Adrenal gland (tissue), 12 donors: ENCODE measurements around the gene WNT5A. TPM values are rescaled to one million over a fixed set of nuclear protein-coding genes. Genes with fewer than 3 reads are reported as not detected.

Source experiments
- DNase-seq, 7 donors: peaks; one replicate each; pipeline ENCODE4 v3.0.0-alpha.2; 2019 to 2020
- H3K27ac ChIP-seq, 5 donors: fragments of 200-600 bp; sonication (generic) in 4 of 5; 1 replicate in 3 of 5; 2 replicates in 2 of 5; pipeline versions ENCODE4 v1.5.1 to v1.8.0; 2016 to 2020; ENCODE audit warnings: mild to moderate bottlenecking in 1 of 5
- H3K27me3 ChIP-seq: fragments of 200-600 bp; 2 replicates; pipeline ENCODE4 v1.8.0; 2021
- H3K36me3 ChIP-seq, 2 donors: fragments of 200-600 bp; replicated peaks in 1 of 2; 1 replicate in 1 of 2; 2 replicates in 1 of 2; pipeline versions ENCODE4 v1.5.1 to v1.8.0; 2018 to 2022
- H3K4me1 ChIP-seq, 2 donors: fragments of 200-600 bp; replicated peaks in 1 of 2; 1 replicate in 1 of 2; 2 replicates in 1 of 2; pipeline versions ENCODE4 v1.5.1 to v1.8.0; 2018 to 2021
- H3K4me3 ChIP-seq, 4 donors: fragments of 200-600 bp; sonication (generic) in 3 of 4; one replicate each; pipeline ENCODE4 v1.5.1; 2016 to 2018
- H3K9me3 ChIP-seq, 3 donors: fragments of 200-600 bp; sonication (generic) in 1 of 3; replicated peaks in 1 of 3; 1 replicate in 2 of 3; 2 replicates in 1 of 3; pipeline versions ENCODE4 v1.5.1 to v1.8.0; 2016 to 2021
- POLR2A ChIP-seq, 2 donors: fragments of 450-650 bp; IDR thresholded peaks; one replicate each; pipeline ENCODE4 v1.6.1; 2017; ENCODE audit warnings: antibody characterized with exemption in 2 of 2, mild to moderate bottlenecking in 2 of 2, moderate library complexity in 1 of 2
- WGBS, 4 donors: extraction: QIAGEN DNeasy Blood & Tissue Kit in 2 of 4; methylation state at CpG; one replicate each; pipeline versions ENCODE4 v1.1.5 to v1.1.7; 2013 to 2017; 5-methylcytosine and 5-hydroxymethylcytosine counted together
- intact Hi-C, 2 donors: fragments of 100-400 bp; cut with DNase I; formaldehyde crosslinking; loops; one replicate each; pipeline versions ENCODE4 v1.14.1 to v1.15.0; 2022 to 2023
- polyA plus RNA-seq, 3 donors: library from polyadenylated mRNA; stranded (reverse); fragments of 200-250 nt in 2 of 3; fragments of 350-450 nt in 1 of 3; fragmentation: Illumina TruSeq in 1 of 3; extraction: RNeasy Lipid Tissue Mini Kit (QIAGEN cat#74804) in 1 of 3; gene quantifications; one replicate each; pipeline ENCODE4 v1.2.3, GENCODE V29; 2013 to 2014
- total RNA-seq, 9 donors: library from RNA; depleted of rRNA in 4 of 9; stranded (reverse); fragments of >200 nt in 4 of 9; fragments of 120-200 nt in 1 of 9; fragmentation: NEBNext Ultra II Directional in 1 of 9; extraction: Animal tissue kit (Norgen Biotek cat#: 25700) in 1 of 9; gene quantifications; one replicate each; pipeline versions ENCODE4 v1.1.0 to v1.2.4, GENCODE V29; 2013 to 2023
- TF ChIP-seq, protein P1 (sequence below), 6 experiments: fragments of 450-650 bp in 4 of 6; fragments of 200-600 bp in 2 of 6; sonication (generic) in 1 of 6; IDR thresholded peaks; 1 replicate in 5 of 6; 2 replicates in 1 of 6; pipeline versions ENCODE4 v1.5.1 to v1.8.0; 2016 to 2021; ENCODE audit warnings: antibody characterized with exemption in 6 of 6, mild to moderate bottlenecking in 2 of 6, moderate library complexity in 1 of 6
- donor health status: healthy with polysubstance abuse.
- donor health status: Bipolar disorder and iron deficiency.
- donor health status: DM: yes; HTN: yes; CAD: no.
- donor health status: DM: no; HTN: no; CAD: no.
- donor health status: DM: no; HTN: no; CAD: no.
- donor health status: DM: yes; HTN: yes; CAD: no.

WNT5A gene
- total and polyA plus RNA-seq, 12 donors, result 0.54 to 16.2 (median 2.9) TPM

DNA sequence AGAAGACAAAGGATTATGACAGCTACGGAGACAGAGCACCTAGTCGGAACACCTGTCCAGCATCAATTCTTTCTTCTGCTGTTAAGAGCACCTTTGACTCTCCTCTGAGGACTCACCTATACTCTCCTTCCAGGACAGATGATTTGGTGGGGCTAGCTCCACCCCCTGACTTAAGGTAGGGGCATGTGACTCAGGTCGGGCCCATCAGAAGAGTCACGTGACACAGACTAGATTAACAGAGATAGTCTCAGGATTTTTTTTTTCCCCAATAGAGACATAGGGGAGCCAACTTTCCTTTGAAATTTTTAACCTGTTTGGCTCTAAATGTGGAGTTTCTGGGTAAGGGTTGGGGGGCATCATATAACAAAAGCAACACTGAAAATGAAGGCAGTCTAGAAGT lies 11.4 kb upstream of the WNT5A start:
- TF ChIP-seq, protein P1, sequence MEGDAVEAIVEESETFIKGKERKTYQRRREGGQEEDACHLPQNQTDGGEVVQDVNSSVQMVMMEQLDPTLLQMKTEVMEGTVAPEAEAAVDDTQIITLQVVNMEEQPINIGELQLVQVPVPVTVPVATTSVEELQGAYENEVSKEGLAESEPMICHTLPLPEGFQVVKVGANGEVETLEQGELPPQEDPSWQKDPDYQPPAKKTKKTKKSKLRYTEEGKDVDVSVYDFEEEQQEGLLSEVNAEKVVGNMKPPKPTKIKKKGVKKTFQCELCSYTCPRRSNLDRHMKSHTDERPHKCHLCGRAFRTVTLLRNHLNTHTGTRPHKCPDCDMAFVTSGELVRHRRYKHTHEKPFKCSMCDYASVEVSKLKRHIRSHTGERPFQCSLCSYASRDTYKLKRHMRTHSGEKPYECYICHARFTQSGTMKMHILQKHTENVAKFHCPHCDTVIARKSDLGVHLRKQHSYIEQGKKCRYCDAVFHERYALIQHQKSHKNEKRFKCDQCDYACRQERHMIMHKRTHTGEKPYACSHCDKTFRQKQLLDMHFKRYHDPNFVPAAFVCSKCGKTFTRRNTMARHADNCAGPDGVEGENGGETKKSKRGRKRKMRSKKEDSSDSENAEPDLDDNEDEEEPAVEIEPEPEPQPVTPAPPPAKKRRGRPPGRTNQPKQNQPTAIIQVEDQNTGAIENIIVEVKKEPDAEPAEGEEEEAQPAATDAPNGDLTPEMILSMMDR (IDR thresholded peaks at IDR 0.05), result no peak
- no peak for TF ChIP-seq POLR2A (IDR thresholded peaks at IDR 0.05)
- Histone ChIP-seq H3K9me3 (no peaks in the 10 kb centered on the region), H3K4me3 (no peak overlapping the region), H3K27ac (no peak overlapping the region), H3K36me3 (no peaks in the 10 kb centered on the region), H3K27me3 (peaks cover 30% of the 10 kb centered on the region), H3K4me1 (no peaks in the 10 kb centered on the region)
- WGBS, 4 donors, result 74 to 84% (median 82%) methylated on average over 4 of the region's 4 CpGs
- intact Hi-C loops, result no loop called here
- no peak for DNase-seq

DNA sequence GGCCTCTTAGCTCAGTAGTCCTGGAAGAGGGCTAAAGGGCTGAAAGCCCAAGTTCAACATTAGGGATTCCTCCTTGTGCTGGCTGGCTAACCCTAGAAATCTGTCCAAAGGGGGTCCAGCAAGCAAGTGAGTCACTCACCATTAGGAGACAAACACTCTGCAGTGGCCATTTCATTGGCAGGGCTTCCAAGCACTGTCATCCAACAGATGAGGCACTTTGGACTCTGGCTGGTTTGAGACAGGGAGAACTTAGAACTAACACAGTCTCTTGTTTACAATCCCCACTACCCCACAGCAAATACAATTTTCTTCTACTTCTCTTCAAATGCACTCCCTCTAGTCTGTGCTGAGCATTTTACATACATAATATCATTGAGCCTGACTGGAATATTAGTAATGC lies 10.1 kb upstream of the WNT5A start:
- H3K27me3 ChIP-seq, result peaks cover 41% of the 10 kb centered on the region
- no peak overlapping the region for H3K27ac ChIP-seq
- no peaks in the 10 kb centered on the region for H3K4me1 ChIP-seq
- no peak overlapping the region for H3K4me3 ChIP-seq
- TF ChIP-seq POLR2A (IDR thresholded peaks at IDR 0.05), result no peak
- TF ChIP-seq, protein P1 (IDR thresholded peaks at IDR 0.05), result no peak
- H3K9me3 ChIP-seq, result no peaks in the 10 kb centered on the region
- H3K36me3 ChIP-seq, result no peaks in the 10 kb centered on the region
- DNase-seq, result no peak
- intact Hi-C loops, result no loop called here

DNA sequence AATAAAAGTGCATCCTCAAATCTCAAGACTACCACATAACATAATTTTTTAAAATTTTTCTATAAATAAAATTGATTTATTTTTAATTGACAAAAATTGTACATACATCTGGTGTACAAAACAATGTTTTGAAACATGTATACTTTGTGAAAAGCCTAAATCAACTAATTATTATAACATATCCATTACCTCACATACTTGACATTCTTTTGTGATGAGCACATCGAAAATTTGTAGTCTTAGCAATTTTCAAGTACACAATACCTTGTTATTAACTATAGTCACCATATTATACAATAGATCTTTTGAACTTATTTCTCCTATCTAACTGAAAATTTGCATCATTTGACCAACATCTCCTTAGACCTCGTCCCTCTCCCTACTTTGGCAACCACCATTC lies 7.9 kb upstream of the WNT5A start:
- no peak overlapping the region for H3K27ac ChIP-seq
- 71 to 86% (median 73%) methylated on average over 2 of the region's 2 CpGs for WGBS, 4 donors
- TF ChIP-seq POLR2A (IDR thresholded peaks at IDR 0.05), result no peak
- TF ChIP-seq, protein P1 (IDR thresholded peaks at IDR 0.05), result no peak
- H3K27me3 ChIP-seq, result peaks cover 49% of the 10 kb centered on the region
- DNase-seq, result no peak
- peaks cover 0 to 5% of the 10 kb centered on the region in 2 donors for H3K4me1 ChIP-seq
- intact Hi-C loops, result no loop called here
- H3K9me3 ChIP-seq, result no peaks in the 10 kb centered on the region
- H3K36me3 ChIP-seq, result no peaks in the 10 kb centered on the region
- H3K4me3 ChIP-seq, result no peak overlapping the region

DNA sequence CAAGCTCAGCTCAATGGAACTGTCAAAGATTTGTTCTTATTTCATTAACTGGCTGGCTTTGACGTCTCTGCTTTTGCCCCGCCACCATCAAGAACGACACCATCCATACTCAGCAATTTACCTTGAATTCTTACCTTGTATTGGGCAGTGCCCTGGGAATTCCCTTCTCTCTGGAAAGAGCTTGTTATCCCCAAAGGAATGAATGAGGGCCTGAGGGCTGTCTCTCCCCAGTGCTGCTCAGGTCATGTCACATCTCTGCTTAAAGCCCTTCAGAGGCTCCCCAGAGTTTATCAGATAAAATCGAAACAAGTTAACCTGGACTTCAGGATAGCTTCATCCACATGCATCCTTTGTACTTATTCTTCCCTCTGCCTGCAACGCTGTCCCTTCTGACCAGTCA lies 5.9 kb upstream of the WNT5A start:
- Histone ChIP-seq H3K27ac (no peak overlapping the region), H3K4me1 (peaks cover 0 to 15% of the 10 kb centered on the region in 2 donors), H3K36me3 (no peaks in the 10 kb centered on the region), H3K27me3 (peaks cover 51% of the 10 kb centered on the region), H3K9me3 (no peaks in the 10 kb centered on the region), H3K4me3 (no peak overlapping the region)
- TF ChIP-seq POLR2A (IDR thresholded peaks at IDR 0.05), result no peak
- TF ChIP-seq, protein P1 (IDR thresholded peaks at IDR 0.05), result no peak
- intact Hi-C loops, result no loop called here
- WGBS, 4 donors, result 70 to 86% (median 78%) methylated on average over 5 of the region's 5 CpGs
- no peak for DNase-seq
